HepG2 (cell line): ENCODE measurements around the gene CAMTA1. TPM values are rescaled to one million over a fixed set of nuclear protein-coding genes. Genes with fewer than 3 reads are reported as not detected.
A peak's percentile ranks its signal among the peaks of the same experiment; 100 is the strongest.

Source experiments
- DR1 ChIP-seq: sonication (generic); formaldehyde crosslinking; IDR thresholded peaks from 2 replicates; pipeline ENCODE4 v1.8.0; 2021; ENCODE audit warnings: mild to moderate bottlenecking, missing genetic modification reagents, inconsistent platforms
- ELF1 ChIP-seq: sonication (generic); formaldehyde crosslinking; IDR thresholded peaks from 2 replicates; pipeline ENCODE4 v1.4.0; 2020; ENCODE audit warnings: missing genetic modification reagents
- GABPB1 ChIP-seq: IDR thresholded peaks from 2 replicates; pipeline ENCODE4 v1.6.1; 2016; ENCODE audit warnings: mild to moderate bottlenecking, missing genetic modification reagents, moderate library complexity, missing compliant biosample characterization
- HOXD1 ChIP-seq: sonication (generic); formaldehyde crosslinking; IDR thresholded peaks from 2 replicates; pipeline ENCODE4 v1.5.0; 2020; ENCODE audit warnings: missing genetic modification reagents
- MBD4 ChIP-seq: IDR thresholded peaks from 2 replicates; pipeline ENCODE4 v1.6.1; 2012; ENCODE audit warnings: low read length, inconsistent platforms, borderline replicate concordance
- NFATC3 ChIP-seq: sonication (generic); formaldehyde crosslinking; IDR thresholded peaks from 2 replicates; pipeline ENCODE4 v1.5.1; 2020; ENCODE audit warnings: mild to moderate bottlenecking, missing genetic modification reagents
- PHF20 ChIP-seq: sonication (generic); formaldehyde crosslinking; IDR thresholded peaks from 2 replicates; pipeline ENCODE4 v1.5.0; 2020; ENCODE audit warnings: mild to moderate bottlenecking, missing genetic modification reagents
- PHF5A ChIP-seq: IDR thresholded peaks from one replicate; pipeline ENCODE4 v1.6.1; 2018; ENCODE audit warnings: low read depth, missing genetic modification reagents; ENCODE audit not compliant: unreplicated experiment
- REXO4 ChIP-seq: sonication (generic); formaldehyde crosslinking; IDR thresholded peaks from 2 replicates; pipeline ENCODE4 v1.8.0; 2022; ENCODE audit warnings: missing genetic modification reagents, mild to moderate bottlenecking, borderline replicate concordance
- RNF2 ChIP-seq: fragments of 450-650 bp; conservative IDR thresholded peaks from 2 replicates; pipeline ENCODE4 v1.6.1; 2016; ENCODE audit warnings: low read depth
- SIX1 ChIP-seq: sonication (generic); formaldehyde crosslinking; IDR thresholded peaks from 2 replicates; pipeline ENCODE4 v1.4.0; 2020; ENCODE audit warnings: missing genetic modification reagents, borderline replicate concordance
- SKI ChIP-seq: fragments of 450-650 bp; IDR thresholded peaks from one replicate; pipeline ENCODE4 v1.6.1; 2018; ENCODE audit warnings: mild to moderate bottlenecking; ENCODE audit not compliant: partially characterized antibody
- SMARCC2 ChIP-seq: fragments of 450-650 bp; IDR thresholded peaks from 2 replicates; pipeline ENCODE4 v1.6.1; 2017; ENCODE audit warnings: antibody characterized with exemption, mild to moderate bottlenecking
- SUZ12 ChIP-seq: fragments of 150-350 bp; IDR thresholded peaks from 2 replicates; pipeline ENCODE4 v1.6.1; 2014; ENCODE audit warnings: low read depth, low read length
- SYNCRIP ChIP-seq: fragments of 200-400 bp; formaldehyde crosslinking; IDR thresholded peaks from 2 replicates; pipeline ENCODE4 v1.6.1; 2018; ENCODE audit warnings: mild to moderate bottlenecking, low read depth, low read length; ENCODE audit not compliant: insufficient read depth
- ZFY ChIP-seq: sonication (generic); formaldehyde crosslinking; IDR thresholded peaks from 2 replicates; pipeline ENCODE4 v1.4.0; 2020; ENCODE audit warnings: missing genetic modification reagents
- ZFYVE20 ChIP-seq: sonication (generic); formaldehyde crosslinking; IDR thresholded peaks from 2 replicates; pipeline ENCODE4 v1.8.0; 2023; ENCODE audit warnings: low read depth, mild to moderate bottlenecking, moderate library complexity, missing genetic modification reagents, borderline replicate concordance
- ZNF234 ChIP-seq: sonication (generic); formaldehyde crosslinking; conservative IDR thresholded peaks from 2 replicates; pipeline ENCODE4 v1.5.1; 2020; ENCODE audit warnings: mild to moderate bottlenecking, missing genetic modification reagents
- ZNF343 ChIP-seq: sonication (generic); formaldehyde crosslinking; IDR thresholded peaks from 2 replicates; pipeline ENCODE4 v1.4.0; 2020; ENCODE audit warnings: mild to moderate bottlenecking, missing genetic modification reagents
- ZNF562 ChIP-seq: sonication (generic); formaldehyde crosslinking; IDR thresholded peaks from 2 replicates; pipeline ENCODE4 v1.8.0; 2022; ENCODE audit warnings: missing genetic modification reagents, borderline replicate concordance
- ZNF572 ChIP-seq: sonication (generic); formaldehyde crosslinking; IDR thresholded peaks from 2 replicates; pipeline ENCODE4 v1.5.1; 2020; ENCODE audit warnings: mild to moderate bottlenecking, missing genetic modification reagents
- ZNF777 ChIP-seq: sonication (generic); formaldehyde crosslinking; IDR thresholded peaks from 2 replicates; pipeline ENCODE4 v1.4.0; 2020; ENCODE audit warnings: missing genetic modification reagents
- polyA plus RNA-seq, 8 experiments: library from polyadenylated mRNA; depleted of rRNA in 3 of 8; stranded (reverse) in 7 of 8; unstranded in 1 of 8; fragments of >200 nt; fragmentation: Illumina TruSeq in 4 of 8; extraction: Trizol in 4 of 8; gene quantifications; 2 replicates each; pipeline versions ENCODE4 v1.2.1 to v1.2.3, GENCODE V29; 2011 to 2016; ENCODE audit warnings: low read depth in 4 of 8, missing spikeins in 1 of 8, mixed read lengths in 1 of 8; ENCODE audit not compliant: insufficient read depth in 1 of 8
- total RNA-seq, 5 experiments: library from RNA; depleted of rRNA; stranded (reverse); fragments of >200 nt; fragmentation: Illumina TruSeq; extraction: Trizol; gene quantifications; 2 replicates each; pipeline ENCODE4 v1.2.3, GENCODE V29; 2016; ENCODE audit warnings: low read depth in 1 of 5
- TF ChIP-seq, protein P1 (sequence below): IDR thresholded peaks from 2 replicates; pipeline ENCODE4 v1.6.1; 2016; ENCODE audit warnings: missing compliant biosample characterization, missing genetic modification reagents, borderline replicate concordance
- TF ChIP-seq, protein P2 (sequence below): sonication (generic); formaldehyde crosslinking; IDR thresholded peaks from 2 replicates; pipeline ENCODE4 v1.9.0; 2022; ENCODE audit warnings: missing genetic modification reagents, mild to moderate bottlenecking, borderline replicate concordance
- TF ChIP-seq, protein P3 (sequence below): IDR thresholded peaks from 2 replicates; pipeline ENCODE4 v1.6.1; 2018; ENCODE audit warnings: missing genetic modification reagents, mild to moderate bottlenecking, missing compliant biosample characterization
- TF ChIP-seq, protein P4 (sequence below): sonication (generic); formaldehyde crosslinking; IDR thresholded peaks from 2 replicates; pipeline ENCODE4 v1.5.1; 2020; ENCODE audit warnings: mild to moderate bottlenecking, moderate library complexity, missing genetic modification reagents

Gene CAMTA1
- total and polyA plus RNA-seq, 2 of the 13 experiments (the other 11 are each of a cell fraction or from before 2014, with no cell fraction given) = 25.0 to 36.4 TPM

DNA sequence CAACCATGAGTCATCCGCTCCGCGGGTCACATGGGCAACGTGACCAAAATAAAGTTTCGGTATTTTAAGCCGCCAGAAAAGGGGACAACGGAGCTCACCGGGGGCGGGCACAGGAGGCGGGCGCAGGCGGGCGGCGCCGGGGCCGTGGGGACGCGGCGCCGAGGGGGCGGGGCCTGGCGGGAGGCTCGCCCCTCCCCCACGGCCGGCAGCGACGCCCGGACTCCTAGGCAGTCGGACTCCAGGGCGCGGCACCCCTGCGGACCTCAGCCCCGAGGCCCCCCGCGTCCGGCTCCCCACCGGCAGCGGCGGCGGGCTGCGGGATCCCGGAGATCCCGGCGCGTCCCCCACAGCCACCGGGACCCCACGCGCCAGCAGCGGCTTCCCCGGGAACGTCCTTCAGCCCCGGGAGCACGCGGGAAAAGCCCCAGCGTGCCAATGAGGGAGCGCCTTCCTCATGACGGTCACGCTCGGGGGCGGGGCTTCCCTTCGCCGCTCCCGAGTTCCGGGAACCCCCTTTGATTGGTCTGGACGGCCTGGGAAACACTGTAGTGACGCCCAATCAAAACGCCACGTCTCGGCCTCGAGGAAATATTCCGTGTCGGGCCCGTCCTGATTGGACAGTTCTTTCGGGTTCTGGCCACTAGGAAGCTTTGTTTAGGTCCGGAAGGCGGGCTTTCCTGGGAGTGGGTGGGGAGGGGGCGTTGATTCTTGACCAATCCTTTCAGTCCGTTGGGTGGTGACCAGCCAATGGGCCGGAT lies 515 bp upstream of the CAMTA1 start (continued):
- peak; percentile 69 for TF ChIP-seq GABPB1
- TF ChIP-seq SMARCC2 = no peak
- TF ChIP-seq, protein P1, sequence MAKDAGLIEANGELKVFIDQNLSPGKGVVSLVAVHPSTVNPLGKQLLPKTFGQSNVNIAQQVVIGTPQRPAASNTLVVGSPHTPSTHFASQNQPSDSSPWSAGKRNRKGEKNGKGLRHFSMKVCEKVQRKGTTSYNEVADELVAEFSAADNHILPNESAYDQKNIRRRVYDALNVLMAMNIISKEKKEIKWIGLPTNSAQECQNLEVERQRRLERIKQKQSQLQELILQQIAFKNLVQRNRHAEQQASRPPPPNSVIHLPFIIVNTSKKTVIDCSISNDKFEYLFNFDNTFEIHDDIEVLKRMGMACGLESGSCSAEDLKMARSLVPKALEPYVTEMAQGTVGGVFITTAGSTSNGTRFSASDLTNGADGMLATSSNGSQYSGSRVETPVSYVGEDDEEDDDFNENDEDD (CRISPR knock-in tag) = peak; percentile 90; the same call in 1 of the 2 replicates
- TF ChIP-seq SYNCRIP = no peak
- TF ChIP-seq PHF5A (CRISPR knock-in tag) = peak; percentile 18
- TF ChIP-seq, protein P2, sequence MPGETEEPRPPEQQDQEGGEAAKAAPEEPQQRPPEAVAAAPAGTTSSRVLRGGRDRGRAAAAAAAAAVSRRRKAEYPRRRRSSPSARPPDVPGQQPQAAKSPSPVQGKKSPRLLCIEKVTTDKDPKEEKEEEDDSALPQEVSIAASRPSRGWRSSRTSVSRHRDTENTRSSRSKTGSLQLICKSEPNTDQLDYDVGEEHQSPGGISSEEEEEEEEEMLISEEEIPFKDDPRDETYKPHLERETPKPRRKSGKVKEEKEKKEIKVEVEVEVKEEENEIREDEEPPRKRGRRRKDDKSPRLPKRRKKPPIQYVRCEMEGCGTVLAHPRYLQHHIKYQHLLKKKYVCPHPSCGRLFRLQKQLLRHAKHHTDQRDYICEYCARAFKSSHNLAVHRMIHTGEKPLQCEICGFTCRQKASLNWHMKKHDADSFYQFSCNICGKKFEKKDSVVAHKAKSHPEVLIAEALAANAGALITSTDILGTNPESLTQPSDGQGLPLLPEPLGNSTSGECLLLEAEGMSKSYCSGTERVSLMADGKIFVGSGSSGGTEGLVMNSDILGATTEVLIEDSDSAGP = peak; percentile 54; the same call in 1 of the 2 replicates
- TF ChIP-seq ZNF343 (CRISPR knock-in tag) = peak; percentile 23; the same call in 1 of the 2 replicates
- TF ChIP-seq ZNF777 (CRISPR knock-in tag) = no peak
- TF ChIP-seq, protein P3, sequence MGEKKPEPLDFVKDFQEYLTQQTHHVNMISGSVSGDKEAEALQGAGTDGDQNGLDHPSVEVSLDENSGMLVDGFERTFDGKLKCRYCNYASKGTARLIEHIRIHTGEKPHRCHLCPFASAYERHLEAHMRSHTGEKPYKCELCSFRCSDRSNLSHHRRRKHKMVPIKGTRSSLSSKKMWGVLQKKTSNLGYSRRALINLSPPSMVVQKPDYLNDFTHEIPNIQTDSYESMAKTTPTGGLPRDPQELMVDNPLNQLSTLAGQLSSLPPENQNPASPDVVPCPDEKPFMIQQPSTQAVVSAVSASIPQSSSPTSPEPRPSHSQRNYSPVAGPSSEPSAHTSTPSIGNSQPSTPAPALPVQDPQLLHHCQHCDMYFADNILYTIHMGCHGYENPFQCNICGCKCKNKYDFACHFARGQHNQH = 0 out of 2 replicates have a peak, but pooled peaks have one; percentile 46
- no peak for TF ChIP-seq PHF20
- peak; percentile 57; the same call in 1 of the 2 replicates for TF ChIP-seq DR1 (CRISPR knock-in tag)
- TF ChIP-seq, protein P4, sequence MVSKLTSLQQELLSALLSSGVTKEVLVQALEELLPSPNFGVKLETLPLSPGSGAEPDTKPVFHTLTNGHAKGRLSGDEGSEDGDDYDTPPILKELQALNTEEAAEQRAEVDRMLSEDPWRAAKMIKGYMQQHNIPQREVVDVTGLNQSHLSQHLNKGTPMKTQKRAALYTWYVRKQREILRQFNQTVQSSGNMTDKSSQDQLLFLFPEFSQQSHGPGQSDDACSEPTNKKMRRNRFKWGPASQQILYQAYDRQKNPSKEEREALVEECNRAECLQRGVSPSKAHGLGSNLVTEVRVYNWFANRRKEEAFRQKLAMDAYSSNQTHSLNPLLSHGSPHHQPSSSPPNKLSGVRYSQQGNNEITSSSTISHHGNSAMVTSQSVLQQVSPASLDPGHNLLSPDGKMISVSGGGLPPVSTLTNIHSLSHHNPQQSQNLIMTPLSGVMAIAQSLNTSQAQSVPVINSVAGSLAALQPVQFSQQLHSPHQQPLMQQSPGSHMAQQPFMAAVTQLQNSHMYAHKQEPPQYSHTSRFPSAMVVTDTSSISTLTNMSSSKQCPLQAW (CRISPR knock-in tag) = no peak
- no peak for TF ChIP-seq ZFYVE20 (CRISPR knock-in tag)
- no peak; the same call in 1 of the 2 replicates for TF ChIP-seq HOXD1 (CRISPR knock-in tag)
- no peak for TF ChIP-seq ZNF562 (CRISPR knock-in tag)
- TF ChIP-seq SIX1 = no peak
- TF ChIP-seq ZNF234 (CRISPR knock-in tag) = peak; percentile 74; the same call in 1 of the 2 replicates
- TF ChIP-seq ZNF572 = 0 out of 2 replicates have a peak, but pooled peaks have one; percentile 33
- TF ChIP-seq MBD4 = no peak
- peak; percentile 55; the same call in 1 of the 2 replicates for TF ChIP-seq ZFY
- TF ChIP-seq RNF2 = peak; percentile 98
- peak; percentile 75; the same call in 1 of the 2 replicates for TF ChIP-seq NFATC3 (CRISPR knock-in tag)
- peak; percentile 83 for TF ChIP-seq ELF1 (CRISPR knock-in tag)
- TF ChIP-seq SUZ12 = no peak
- TF ChIP-seq SKI = peak; percentile 80
- TF ChIP-seq REXO4 (CRISPR knock-in tag) = 0 out of 2 replicates have a peak, but pooled peaks have one; percentile 42
